Dermis blood vessel endothelial cell (primary cell): Measurements from ENCODE around the gene TNFAIP8. TPM values are rescaled to one million over a fixed set of nuclear protein-coding genes. Genes with fewer than 3 reads are reported as not detected.

Source experiments
- DNase-seq: peaks from one replicate; pipeline ENCODE4 v3.0.0; 2010
- total RNA-seq: library from RNA; depleted of rRNA; stranded (reverse); fragments of >200 nt; gene quantifications from 2 replicates; pipeline ENCODE4 v1.2.3, GENCODE V29; 2014

Gene TNFAIP8
- total RNA-seq, 1 donor from 2014 or later: 13.6 TPM

- DNase-seq: no peak
Observed at GRCh38 chr5:119371146-119371545, 15.3 kb downstream of the TNFAIP8 start.

- no peak for DNase-seq
Observed at GRCh38 chr5:119373449-119373858, 17.6 kb downstream of the TNFAIP8 start.

GRCh38 chr5:119374901-119375300 lies 19.1 kb downstream of the TNFAIP8 start:
- no peak for DNase-seq

GRCh38 chr5:119377066-119377465 lies 21.2 kb downstream of the TNFAIP8 start:
- DNase-seq: no peak

- DNase-seq: no peak
Observed at GRCh38 chr5:119378075-119378700, 22.4 kb downstream of the TNFAIP8 start.

- no peak for DNase-seq
Observed at GRCh38 chr5:119379096-119379495, 23.3 kb downstream of the TNFAIP8 start.

DNA sequence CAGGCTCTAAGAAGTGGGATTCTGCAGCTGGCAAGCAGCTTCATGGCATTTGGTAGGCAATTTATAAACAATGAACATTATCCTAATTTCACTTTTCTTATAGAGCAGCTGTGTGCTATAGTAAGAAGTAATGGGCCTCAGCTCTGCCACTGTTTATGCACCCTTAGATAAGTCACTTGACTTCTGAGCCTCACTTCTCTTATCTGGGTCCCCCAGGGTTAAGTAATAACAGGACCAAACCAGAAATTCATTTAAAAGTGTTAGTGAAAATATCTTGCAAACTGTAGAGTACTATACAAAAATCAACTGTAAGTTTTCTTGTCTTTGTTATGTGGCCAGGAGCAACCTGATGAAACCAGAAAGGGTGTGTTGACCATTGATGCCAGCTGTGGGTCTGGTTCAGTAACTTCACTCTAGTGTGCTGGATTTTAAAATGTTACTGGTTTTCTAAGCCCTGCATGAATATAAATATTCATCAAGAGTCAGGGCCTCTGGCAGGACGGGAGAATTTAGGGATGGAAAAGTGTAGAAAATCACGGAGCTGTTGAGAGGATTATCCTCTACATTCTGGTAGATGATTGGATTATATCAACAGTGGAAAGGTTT lies 24.2 kb downstream of the TNFAIP8 start:
- DNase-seq: no peak

DNA sequence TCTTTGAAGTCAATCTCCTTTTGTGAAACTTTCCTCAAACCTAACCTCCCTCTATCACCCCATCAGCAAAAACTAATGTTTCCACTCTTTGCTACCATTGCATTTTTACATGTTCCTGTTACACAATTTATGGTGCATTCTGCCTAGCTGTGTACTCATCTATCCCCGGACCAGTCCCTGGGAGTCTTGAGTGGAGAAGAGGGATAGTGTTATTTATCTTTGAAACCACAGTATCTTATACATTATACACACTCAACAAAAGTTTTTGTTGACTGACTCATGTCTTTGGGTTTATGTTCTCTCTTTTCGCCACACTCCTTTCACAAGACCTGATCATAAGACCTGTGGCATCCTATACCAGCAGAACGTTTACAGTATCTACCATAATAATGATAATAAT lies 26.4 kb downstream of the TNFAIP8 start:
- DNase-seq: no peak

GRCh38 chr5:119383008-119383407 lies 27.2 kb downstream of the TNFAIP8 start:
- DNase-seq: no peak

DNA sequence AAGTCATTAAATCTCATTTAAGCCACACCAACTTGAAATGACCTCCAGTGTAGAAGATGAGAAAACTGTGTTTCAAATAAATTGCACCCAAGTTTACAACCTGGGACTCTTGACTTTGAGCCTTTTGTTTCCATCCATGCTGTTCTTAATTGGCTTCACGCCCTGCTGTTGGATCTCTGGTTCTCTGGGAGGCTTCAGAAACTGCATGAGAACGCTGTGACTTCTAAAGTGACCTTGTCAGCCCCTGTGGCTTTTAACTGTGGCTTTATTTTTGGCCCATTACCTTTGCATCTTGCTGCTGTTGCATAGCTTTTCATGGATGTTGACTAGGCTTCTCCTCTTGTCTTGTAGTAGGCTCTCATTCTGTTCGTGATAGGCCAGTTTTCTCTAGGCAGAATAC lies 29.3 kb downstream of the TNFAIP8 start:
- DNase-seq: no peak

- DNase-seq: no peak
Observed at GRCh38 chr5:119385536-119386128, 29.8 kb downstream of the TNFAIP8 start.

DNA sequence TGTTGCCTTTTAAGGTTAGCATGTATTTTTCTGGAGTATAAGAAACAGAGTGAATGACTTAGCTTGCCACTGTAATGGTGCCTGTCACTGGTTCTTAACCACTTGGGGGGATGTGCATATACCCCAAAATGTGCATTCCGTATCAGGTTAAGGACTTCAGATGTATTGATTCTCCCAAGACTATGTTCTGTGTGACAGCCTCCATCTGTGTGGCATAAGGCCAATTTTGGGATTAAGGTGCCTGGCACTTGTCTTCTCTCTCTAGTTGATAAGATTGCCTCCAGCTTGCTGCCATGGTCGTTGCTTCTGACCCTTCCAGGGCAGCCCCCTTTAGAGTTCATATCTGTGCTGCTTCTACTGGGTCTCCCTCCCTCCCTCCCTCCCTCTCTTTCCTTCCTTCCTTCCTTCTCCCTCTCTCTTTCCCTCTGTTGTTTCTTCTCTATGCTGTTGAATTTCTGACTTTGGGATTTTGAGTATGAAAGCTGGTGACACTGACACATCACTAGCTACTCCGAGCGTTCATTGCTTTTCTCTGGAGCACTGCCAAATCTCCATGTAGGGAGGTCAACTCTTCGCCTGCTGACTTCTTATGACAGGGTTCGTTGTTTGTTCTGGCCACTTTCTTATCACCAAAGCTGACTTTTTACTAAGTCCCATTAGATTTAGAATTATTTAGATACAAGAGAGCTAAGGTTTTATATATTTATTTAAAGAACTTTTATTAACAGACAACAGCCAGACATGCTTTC lies 31.0 kb downstream of the TNFAIP8 start:
- peak; percentile 55 for DNase-seq

DNA sequence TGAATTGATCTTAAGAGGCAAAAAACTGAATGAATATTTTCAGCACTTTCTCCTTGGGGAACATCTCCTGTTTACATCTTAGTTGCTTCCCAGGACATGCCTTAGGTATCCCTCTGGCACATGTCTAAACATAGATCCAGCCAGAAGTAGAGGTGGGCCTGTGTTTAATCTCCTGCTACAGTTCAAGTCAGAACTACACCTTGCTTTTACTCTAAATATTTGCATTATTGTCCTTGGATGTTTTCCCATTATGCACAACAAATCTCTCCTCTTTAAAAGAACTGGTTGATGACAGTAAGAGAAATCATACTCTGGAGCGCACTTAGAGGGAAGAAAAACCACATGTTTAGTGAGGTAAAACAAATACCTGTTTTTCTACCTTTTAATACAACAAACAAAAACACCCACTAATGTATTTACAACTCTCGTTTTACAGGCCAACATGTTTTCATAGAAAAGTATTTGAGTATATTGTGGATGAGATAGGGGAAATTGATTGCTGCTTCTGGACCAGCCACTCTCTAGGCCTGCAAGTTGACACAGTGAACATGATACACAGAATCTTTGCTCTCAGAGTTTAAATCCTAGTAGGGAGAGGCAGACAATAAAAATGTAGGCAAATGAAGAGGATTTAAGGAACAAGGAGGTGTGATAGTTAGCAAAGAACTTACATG lies 32.3 kb downstream of the TNFAIP8 start:
- DNase-seq: no peak

- DNase-seq: no peak
Observed at GRCh38 chr5:119388619-119389190, 32.9 kb downstream of the TNFAIP8 start.

DNA sequence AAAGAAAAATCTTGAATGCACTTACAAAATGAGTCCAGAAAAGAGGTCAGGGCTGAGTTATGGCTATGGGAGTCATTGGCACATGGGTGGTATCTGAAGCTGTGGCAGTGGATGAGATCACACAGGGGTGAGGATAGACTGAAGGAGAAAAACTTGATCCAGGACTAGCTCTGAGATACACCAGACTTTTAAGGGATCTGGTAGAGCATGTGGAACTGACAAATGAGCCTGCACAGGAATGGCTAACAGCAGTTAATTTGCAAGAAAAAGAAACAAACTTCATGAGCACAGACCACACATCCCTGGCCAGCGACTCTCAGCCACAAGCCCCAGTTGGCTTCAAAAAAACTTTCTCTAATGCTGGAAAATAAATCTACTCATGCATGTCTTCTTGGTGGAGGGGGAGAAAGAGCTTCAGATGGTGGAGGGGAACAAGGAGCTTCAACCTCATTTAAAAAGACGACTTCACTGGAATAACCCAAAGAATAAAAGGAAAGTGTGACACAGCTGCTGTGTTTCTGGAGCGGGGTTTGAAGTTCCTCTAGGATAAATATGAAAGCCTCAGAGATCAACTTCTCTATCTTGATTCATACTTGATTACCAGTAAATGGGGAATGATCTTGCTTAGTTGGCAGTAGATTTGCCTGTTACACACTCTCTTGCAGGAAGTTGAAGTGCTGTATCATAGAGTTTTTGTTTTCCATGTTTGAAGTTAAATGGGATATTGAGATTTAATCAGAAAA lies 33.6 kb downstream of the TNFAIP8 start:
- DNase-seq: no peak

- DNase-seq: no peak
Observed at GRCh38 chr5:119390404-119390803, 34.6 kb downstream of the TNFAIP8 start.

DNA sequence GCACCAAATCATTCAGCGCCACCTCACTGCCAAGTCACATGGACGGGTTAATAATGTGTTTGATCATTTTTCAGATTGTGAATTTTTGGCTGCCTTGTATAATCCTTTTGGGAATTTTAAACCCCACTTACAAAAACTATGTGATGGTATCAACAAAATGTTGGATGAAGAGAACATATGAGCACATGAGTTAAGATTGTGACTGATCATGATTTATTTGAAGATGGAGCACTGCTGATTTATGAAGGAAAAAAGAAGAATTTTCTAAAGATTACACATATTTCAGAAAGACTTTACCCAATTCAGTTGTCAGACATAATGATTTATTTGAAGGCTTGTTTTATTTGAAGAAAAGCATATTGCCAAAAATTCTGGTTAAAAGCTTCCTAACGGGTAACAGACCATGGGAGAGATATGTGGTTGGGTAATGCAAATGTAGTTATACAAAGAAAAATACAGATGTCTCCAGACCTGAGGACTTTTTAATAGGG lies 37.4 kb downstream of the TNFAIP8 start:
- DNase-seq: no peak

DNA sequence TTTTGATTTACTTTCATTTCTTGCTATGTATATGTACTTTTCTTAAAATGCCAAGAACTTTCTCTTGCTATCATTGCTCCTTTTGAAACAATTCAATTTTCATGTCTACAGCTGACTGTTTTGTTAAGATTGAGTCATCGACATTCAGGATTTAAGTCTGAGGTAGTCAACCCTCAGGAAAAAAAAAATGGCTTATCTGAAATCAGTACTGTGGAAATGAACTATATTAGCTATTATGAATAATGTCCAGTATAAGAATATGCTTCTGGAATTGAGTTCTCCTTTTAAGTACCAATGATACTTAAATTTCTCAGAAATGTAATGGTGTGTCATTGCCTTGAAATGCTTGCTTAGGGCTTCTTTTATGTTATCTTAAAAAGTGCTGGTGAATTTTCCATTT lies 37.9 kb downstream of the TNFAIP8 start:
- peak; percentile 59 for DNase-seq

DNA sequence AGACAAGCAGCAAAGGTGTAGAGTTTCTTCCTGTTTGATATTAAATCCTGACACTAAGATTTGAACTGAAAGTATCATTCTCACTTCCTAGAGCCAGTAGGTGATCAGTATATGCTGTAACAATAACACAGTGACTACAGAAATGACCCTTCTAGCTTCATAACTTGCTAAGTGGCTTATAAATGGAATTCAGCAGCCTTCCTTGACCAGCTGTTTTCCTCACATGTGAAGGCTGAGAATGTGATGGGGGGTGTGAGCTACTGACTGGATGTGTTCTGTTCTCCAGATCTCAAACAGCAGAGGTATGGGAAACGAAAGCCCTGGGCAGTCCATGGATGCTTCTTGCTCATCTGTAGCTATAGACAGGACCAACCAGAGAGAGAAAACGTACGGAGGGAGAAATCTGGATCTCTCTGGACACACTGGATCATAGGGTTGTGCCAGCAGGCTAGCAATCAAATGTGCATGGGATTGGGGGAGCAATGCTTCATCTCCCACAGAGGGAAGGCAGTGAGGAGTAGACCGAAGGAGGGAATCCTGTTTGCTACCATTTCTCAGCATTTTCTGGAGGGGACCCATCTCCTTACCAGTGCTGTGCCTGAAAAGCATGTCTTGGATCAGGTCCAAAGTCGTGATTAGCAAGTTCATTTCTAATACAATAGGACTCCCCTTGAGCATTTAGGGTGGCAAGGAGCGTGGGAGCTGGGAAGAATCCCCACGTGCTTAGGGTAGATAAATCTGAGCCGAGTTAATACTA lies 39.4 kb downstream of the TNFAIP8 start:
- no peak for DNase-seq

- DNase-seq: no peak
Observed at GRCh38 chr5:119396030-119396664, 40.3 kb downstream of the TNFAIP8 start.
